Astrocyte (in vitro differentiated cells and primary cell): ENCODE measurements around the gene PPM1B. TPM values are rescaled to one million over a fixed set of nuclear protein-coding genes. Genes with fewer than 3 reads are reported as not detected.

ENCODE experiments used
- DNase-seq: peaks from one replicate; pipeline ENCODE4 v3.0.0-alpha.2; 2010; ENCODE audit warnings: low read depth
- FAIRE-seq: peaks from 2 replicates; lab custom pipeline; 2011; peaks lifted over from hg19 to GRCh38; lab: Jason Lieb, UNC
- H2AFZ ChIP-seq: 2 replicates; pipeline ENCODE4 v1.6.0; 2012; ENCODE audit warnings: low read depth, low read length, inconsistent platforms
- H3K27ac ChIP-seq: 2 replicates; pipeline ENCODE4 v1.5.1; 2011; ENCODE audit warnings: low read depth, low read length, inconsistent platforms
- H3K27me3 ChIP-seq: 2 replicates; pipeline ENCODE4 v1.6.0; 2011; ENCODE audit warnings: low read length, inconsistent platforms; ENCODE audit not compliant: insufficient read depth
- H3K36me3 ChIP-seq: 2 replicates; pipeline ENCODE4 v1.5.1; 2011; ENCODE audit warnings: low read length, inconsistent platforms; ENCODE audit not compliant: insufficient read depth
- H3K4me1 ChIP-seq: 2 replicates; pipeline ENCODE4 v1.5.1; 2011; ENCODE audit warnings: low read length, inconsistent platforms; ENCODE audit not compliant: insufficient read depth
- H3K4me2 ChIP-seq: 2 replicates; pipeline ENCODE4 v1.6.0; 2012; ENCODE audit warnings: low read length, inconsistent platforms
- H3K4me3 ChIP-seq: 2 replicates; pipeline ENCODE4 v1.5.1; 2011; ENCODE audit warnings: low read depth, mild to moderate bottlenecking, low read length, inconsistent platforms; ENCODE audit not compliant: insufficient read depth
- H3K79me2 ChIP-seq: 2 replicates; pipeline ENCODE4 v1.6.0; 2012; ENCODE audit warnings: mild to moderate bottlenecking, low read length, inconsistent platforms; ENCODE audit not compliant: insufficient read depth
- H3K9ac ChIP-seq: 2 replicates; pipeline ENCODE4 v1.6.0; 2012; ENCODE audit warnings: mild to moderate bottlenecking, low read length, inconsistent platforms
- H3K9me3 ChIP-seq: 2 replicates; pipeline ENCODE4 v1.5.1; 2012; ENCODE audit warnings: low read depth, mild to moderate bottlenecking, low read length, inconsistent platforms; ENCODE audit not compliant: insufficient read depth
- H4K20me1 ChIP-seq: 2 replicates; pipeline ENCODE4 v1.6.0; 2012; ENCODE audit warnings: low read length, inconsistent platforms; ENCODE audit not compliant: insufficient read depth
- H3K27ac Mint-ChIP-seq: one replicate; pipeline ENCODE4 v1.8.0; 2021; ENCODE audit warnings: mild to moderate bottlenecking, mixed read lengths; ENCODE audit not compliant: unreplicated experiment
- H3K27me3 Mint-ChIP-seq: one replicate; pipeline ENCODE4 v1.8.0; 2021; ENCODE audit warnings: low read depth, mixed read lengths; ENCODE audit not compliant: unreplicated experiment
- H3K36me3 Mint-ChIP-seq: one replicate; pipeline ENCODE4 v1.8.0; 2021; ENCODE audit warnings: low read depth, mixed read lengths; ENCODE audit not compliant: unreplicated experiment
- H3K4me1 Mint-ChIP-seq: one replicate; pipeline ENCODE4 v1.8.0; 2021; ENCODE audit warnings: low read depth, mixed read lengths; ENCODE audit not compliant: unreplicated experiment
- H3K4me3 Mint-ChIP-seq: one replicate; pipeline ENCODE4 v1.8.0; 2021; ENCODE audit warnings: mild to moderate bottlenecking, moderate library complexity, mixed read lengths; ENCODE audit not compliant: unreplicated experiment
- H3K9me3 Mint-ChIP-seq: one replicate; pipeline ENCODE4 v1.8.0; 2021; ENCODE audit warnings: mild to moderate bottlenecking, mixed read lengths; ENCODE audit not compliant: unreplicated experiment
- CTCF ChIP-seq: IDR thresholded peaks from 2 replicates; pipeline ENCODE4 v1.5.1; 2011; ENCODE audit warnings: low read depth, mild to moderate bottlenecking, inconsistent platforms, low read length, moderate library complexity; ENCODE audit not compliant: insufficient read depth
- EZH2 ChIP-seq: IDR thresholded peaks from 2 replicates; pipeline ENCODE4 v1.6.1; 2012; ENCODE audit warnings: mild to moderate bottlenecking, low read length, inconsistent platforms; ENCODE audit not compliant: insufficient read depth
- total RNA-seq: library from RNA; stranded (reverse); gene quantifications from 2 replicates; pipeline ENCODE4 v1.2.1, GENCODE V29; 2021

The PPM1B gene
- total RNA-seq, 1 donor from 2014 or later = 39.4 TPM

DNA sequence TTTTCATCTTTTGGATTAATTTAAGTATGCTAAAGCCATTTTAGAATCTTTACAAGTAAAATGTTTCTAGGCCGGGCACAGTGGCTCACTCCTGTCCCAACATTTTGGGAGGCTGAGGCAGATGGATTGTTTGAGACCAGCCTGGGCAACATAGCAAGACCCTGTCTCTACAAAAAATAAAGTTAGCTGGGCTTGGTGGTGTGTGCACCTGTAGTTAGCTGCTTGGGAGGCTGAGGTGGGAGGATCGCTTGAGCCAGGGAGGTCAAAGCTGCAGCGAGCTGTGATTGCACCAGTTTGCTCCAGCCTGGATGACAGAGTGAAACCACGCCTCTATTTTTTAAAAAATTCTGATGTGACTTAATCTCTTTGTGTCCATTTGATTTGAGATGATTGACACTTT lies 3.9 kb downstream of the PPM1B start:
- Mint-ChIP-seq H3K4me1 (peaks cover 17% of the 10 kb centered on the region), H3K9me3 (no peaks in the 10 kb centered on the region), H3K27ac (peak overlapping the region; percentile 62), H3K27me3 (no peaks in the 10 kb centered on the region), H3K36me3 (no peaks in the 10 kb centered on the region), H3K4me3 (no peak overlapping the region)
- Histone ChIP-seq H3K9me3 (no peaks in the 10 kb centered on the region), H3K27ac (no peak overlapping the region), H3K36me3 (no peaks in the 10 kb centered on the region), H3K9ac (no peak overlapping the region), H3K4me3 (no peak overlapping the region), H3K4me2 (no peak overlapping the region), H4K20me1 (peaks cover 36% of the 10 kb centered on the region), H3K4me1 (peaks cover 12% of the 10 kb centered on the region), H3K79me2 (peaks cover 84% of the 10 kb centered on the region), H3K27me3 (no peaks in the 10 kb centered on the region), H2AFZ (no peak overlapping the region)
- DNase-seq (no peak), FAIRE-seq (no peak)
- no peak for TF ChIP-seq CTCF
- TF ChIP-seq EZH2 = no peak

GRCh38 chr2:44178950-44179349 lies 10.3 kb downstream of the PPM1B start:
- no peak for FAIRE-seq

More at GRCh38 chr2:44178950-44179349, 10.3 kb downstream of the PPM1B start:
- H3K9me3 Mint-ChIP-seq = no peaks in the 10 kb centered on the region
- no peaks in the 10 kb centered on the region for H3K27me3 ChIP-seq
- peaks cover 11% of the 10 kb centered on the region for H3K4me1 Mint-ChIP-seq
- H3K79me2 ChIP-seq = peaks cover 88% of the 10 kb centered on the region
- no peaks in the 10 kb centered on the region for H3K36me3 ChIP-seq
- no peak overlapping the region for H3K4me2 ChIP-seq
- no peak overlapping the region for H3K9ac ChIP-seq
- no peaks in the 10 kb centered on the region for H3K27me3 Mint-ChIP-seq
- H3K27ac Mint-ChIP-seq = no peak overlapping the region
- H3K9me3 ChIP-seq = no peaks in the 10 kb centered on the region
- no peak overlapping the region for H2AFZ ChIP-seq
- no peak overlapping the region for H3K4me3 Mint-ChIP-seq
- H3K4me1 ChIP-seq = no peaks in the 10 kb centered on the region
- no peak overlapping the region for H3K27ac ChIP-seq
- peaks cover 43% of the 10 kb centered on the region for H4K20me1 ChIP-seq
- DNase-seq = no peak
- no peak for TF ChIP-seq CTCF
- TF ChIP-seq EZH2 = no peak
- H3K4me3 ChIP-seq = no peak overlapping the region
- H3K36me3 Mint-ChIP-seq = peaks cover 4% of the 10 kb centered on the region
